OCI-LY3 (cell line): Measurements from ENCODE around the gene SLC16A5.

ENCODE experiments used
- CTCF ChIP-seq: fragments of 200-600, 300-600 bp; sonication (generic); IDR thresholded peaks from 2 replicates; pipeline ENCODE4 v1.5.1; 2014; ENCODE audit warnings: antibody characterized with exemption, low read length, low read depth
- EZH2phosphoT487 ChIP-seq: fragments of 200-600 bp; shearing (Covaris generic); IDR thresholded peaks from 2 replicates; pipeline ENCODE4 v1.6.1; 2018; ENCODE audit warnings: antibody characterized with exemption, mixed run types, low read depth

- TF ChIP-seq CTCF (no peak), EZH2phosphoT487 (no peak)
Observed at GRCh38 chr17:75118307-75118706, 30.6 kb downstream of the SLC16A5 start.
